ENCODE measurements around the gene SLC8A1.
A peak's percentile ranks its signal among the peaks of the same experiment; 100 is the strongest.

SLC8A1 gene

DNA sequence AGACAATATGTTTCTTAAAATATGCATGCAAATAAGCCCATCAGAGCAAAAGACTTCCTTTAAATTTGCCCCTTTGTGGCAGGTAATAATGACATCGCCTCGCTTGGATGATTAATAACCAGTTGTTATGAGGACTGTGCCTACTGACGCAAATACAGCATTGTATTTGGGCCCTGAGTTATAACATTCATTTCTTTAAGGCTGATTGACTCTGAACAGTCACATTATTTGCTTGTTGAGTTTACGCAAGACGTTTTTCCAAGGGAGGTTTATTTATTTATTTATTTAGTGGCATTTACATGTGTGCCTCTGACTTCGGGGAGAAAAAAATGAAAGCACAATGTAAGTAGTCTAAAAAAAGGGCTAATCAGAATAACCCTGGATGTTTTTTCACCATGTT lies 88.3 kb downstream of the SLC8A1 start:
- H3K27ac ChIP-seq (ENCODE audit: low read length) = peak overlapping the region; percentile 50
- H3K9me3 ChIP-seq (ENCODE audit: control insufficient read depth in 1 of 2, low read length in 2 of 2) = no peaks in the 10 kb centered on the region
- peaks cover 7 to 10% of the 10 kb centered on the region in 2 donors for H3K4me1 ChIP-seq (ENCODE audit: control insufficient read depth in 1 of 2, insufficient read depth in 2 of 2, low read length in 2 of 2)
- H3K27me3 ChIP-seq (ENCODE audit: low read depth, low read length) = no peaks in the 10 kb centered on the region
- no peaks in the 10 kb centered on the region for H3K36me3 ChIP-seq (ENCODE audit: control insufficient read depth in 1 of 2, insufficient read depth in 2 of 2, low read length in 2 of 2)
- peak overlapping the region in 1 of 2 donors; percentile 14 for H3K4me3 ChIP-seq (ENCODE audit: low read depth in 1 of 2, low read length in 2 of 2)

- H3K4me1 ChIP-seq (ENCODE audit: control insufficient read depth in 1 of 2, insufficient read depth in 2 of 2, low read length in 2 of 2) = peaks cover 7 to 14% of the 10 kb centered on the region in 2 donors
- no peaks in the 10 kb centered on the region for H3K36me3 ChIP-seq (ENCODE audit: control insufficient read depth in 1 of 2, insufficient read depth in 2 of 2, low read length in 2 of 2)
- no peaks in the 10 kb centered on the region for H3K27me3 ChIP-seq (ENCODE audit: low read depth, low read length)
- H3K9me3 ChIP-seq (ENCODE audit: control insufficient read depth in 1 of 2, low read length in 2 of 2) = no peaks in the 10 kb centered on the region
- peak overlapping the region; percentile 50 for H3K27ac ChIP-seq (ENCODE audit: low read length)
- H3K4me3 ChIP-seq (ENCODE audit: low read depth in 1 of 2, low read length in 2 of 2) = peak overlapping the region in 1 of 2 donors; percentile 14
Measured at GRCh38 chr2:40363231-40363630, 88.7 kb downstream of the SLC8A1 start.

DNA sequence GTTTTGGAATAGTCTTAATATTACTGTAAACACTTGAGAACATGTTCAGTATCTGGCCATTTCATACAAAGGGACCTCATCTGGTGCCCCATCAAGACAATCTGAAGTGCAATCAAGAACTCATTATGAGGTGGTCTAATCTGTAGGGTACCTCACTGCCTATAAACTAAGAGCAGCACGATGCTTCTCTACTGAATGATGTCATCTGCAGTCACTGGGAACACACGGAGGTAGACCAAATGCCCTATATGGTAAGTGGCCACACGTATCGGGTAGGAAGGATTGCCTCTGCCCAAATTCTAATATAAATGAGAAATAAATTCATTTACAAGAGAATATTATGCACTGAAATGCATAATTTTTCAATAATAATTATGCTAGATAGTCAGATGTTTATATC lies 90.4 kb downstream of the SLC8A1 start:
- Histone ChIP-seq H3K4me1 (ENCODE audit: control insufficient read depth in 1 of 2, insufficient read depth in 2 of 2, low read length in 2 of 2) (peaks cover 7 to 28% of the 10 kb centered on the region in 2 donors), H3K27me3 (ENCODE audit: low read depth, low read length) (no peaks in the 10 kb centered on the region), H3K4me3 (ENCODE audit: low read depth in 1 of 2, low read length in 2 of 2) (no peak overlapping the region), H3K36me3 (ENCODE audit: control insufficient read depth in 1 of 2, insufficient read depth in 2 of 2, low read length in 2 of 2) (no peaks in the 10 kb centered on the region), H3K27ac (ENCODE audit: low read length) (no peak overlapping the region), H3K9me3 (ENCODE audit: control insufficient read depth in 1 of 2, low read length in 2 of 2) (no peaks in the 10 kb centered on the region)

- Histone ChIP-seq H3K27me3 (ENCODE audit: low read depth, low read length) (no peaks in the 10 kb centered on the region), H3K4me3 (ENCODE audit: low read depth in 1 of 2, low read length in 2 of 2) (no peak overlapping the region), H3K27ac (ENCODE audit: low read length) (no peak overlapping the region), H3K36me3 (ENCODE audit: control insufficient read depth in 1 of 2, insufficient read depth in 2 of 2, low read length in 2 of 2) (no peaks in the 10 kb centered on the region), H3K9me3 (ENCODE audit: control insufficient read depth in 1 of 2, low read length in 2 of 2) (no peaks in the 10 kb centered on the region), H3K4me1 (ENCODE audit: control insufficient read depth in 1 of 2, insufficient read depth in 2 of 2, low read length in 2 of 2) (peaks cover 7 to 29% of the 10 kb centered on the region in 2 donors)
Measured at GRCh38 chr2:40360652-40361051, 91.2 kb downstream of the SLC8A1 start.

GRCh38 chr2:40359811-40360210 lies 92.1 kb downstream of the SLC8A1 start:
- Histone ChIP-seq H3K9me3 (ENCODE audit: control insufficient read depth in 1 of 2, low read length in 2 of 2) (no peaks in the 10 kb centered on the region), H3K4me1 (ENCODE audit: control insufficient read depth in 1 of 2, insufficient read depth in 2 of 2, low read length in 2 of 2) (peaks cover 7 to 34% of the 10 kb centered on the region in 2 donors)

GRCh38 chr2:40358783-40359182 lies 93.1 kb downstream of the SLC8A1 start:
- H3K27ac ChIP-seq (ENCODE audit: low read length) = no peak overlapping the region

More at GRCh38 chr2:40359811-40360210, 92.1 kb downstream of the SLC8A1 start:
- Histone ChIP-seq H3K27ac (ENCODE audit: low read length) (no peak overlapping the region), H3K36me3 (ENCODE audit: control insufficient read depth in 1 of 2, insufficient read depth in 2 of 2, low read length in 2 of 2) (no peaks in the 10 kb centered on the region), H3K4me3 (ENCODE audit: low read depth in 1 of 2, low read length in 2 of 2) (no peak overlapping the region), H3K27me3 (ENCODE audit: low read depth, low read length) (no peaks in the 10 kb centered on the region)

DNA sequence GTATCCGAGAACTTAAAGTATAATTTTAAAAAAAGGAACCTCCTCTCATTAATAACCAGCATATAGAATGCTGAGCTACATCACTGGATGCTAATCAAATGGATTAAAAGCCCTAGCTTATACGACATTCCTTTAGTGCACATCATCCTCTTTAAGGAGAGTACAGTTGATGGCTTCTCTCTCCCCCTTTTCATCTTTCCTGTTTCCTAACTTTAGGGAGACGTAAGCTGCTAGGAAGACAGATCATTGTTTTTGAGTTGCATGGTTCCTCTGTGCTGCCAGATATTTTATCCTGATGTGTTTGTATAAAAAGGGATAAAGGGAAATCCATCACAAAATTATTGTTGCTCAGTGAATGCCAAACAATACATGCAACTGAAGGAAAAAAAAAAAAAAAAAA lies 94.2 kb downstream of the SLC8A1 start:
- Histone ChIP-seq H3K27ac (ENCODE audit: low read length) (no peak overlapping the region), H3K27me3 (ENCODE audit: low read depth, low read length) (no peaks in the 10 kb centered on the region), H3K4me3 (ENCODE audit: low read depth in 1 of 2, low read length in 2 of 2) (no peak overlapping the region), H3K9me3 (ENCODE audit: control insufficient read depth in 1 of 2, low read length in 2 of 2) (no peaks in the 10 kb centered on the region), H3K36me3 (ENCODE audit: control insufficient read depth in 1 of 2, insufficient read depth in 2 of 2, low read length in 2 of 2) (no peaks in the 10 kb centered on the region), H3K4me1 (ENCODE audit: control insufficient read depth in 1 of 2, insufficient read depth in 2 of 2, low read length in 2 of 2) (peaks cover 6 to 49% of the 10 kb centered on the region in 2 donors)

More at GRCh38 chr2:40358783-40359182, 93.1 kb downstream of the SLC8A1 start:
- no peaks in the 10 kb centered on the region for H3K27me3 ChIP-seq (ENCODE audit: low read depth, low read length)
- no peaks in the 10 kb centered on the region for H3K9me3 ChIP-seq (ENCODE audit: control insufficient read depth in 1 of 2, low read length in 2 of 2)
- peaks cover 8 to 42% of the 10 kb centered on the region in 2 donors for H3K4me1 ChIP-seq (ENCODE audit: control insufficient read depth in 1 of 2, insufficient read depth in 2 of 2, low read length in 2 of 2)
- H3K4me3 ChIP-seq (ENCODE audit: low read depth in 1 of 2, low read length in 2 of 2) = no peak overlapping the region
- H3K36me3 ChIP-seq (ENCODE audit: control insufficient read depth in 1 of 2, insufficient read depth in 2 of 2, low read length in 2 of 2) = no peaks in the 10 kb centered on the region

DNA sequence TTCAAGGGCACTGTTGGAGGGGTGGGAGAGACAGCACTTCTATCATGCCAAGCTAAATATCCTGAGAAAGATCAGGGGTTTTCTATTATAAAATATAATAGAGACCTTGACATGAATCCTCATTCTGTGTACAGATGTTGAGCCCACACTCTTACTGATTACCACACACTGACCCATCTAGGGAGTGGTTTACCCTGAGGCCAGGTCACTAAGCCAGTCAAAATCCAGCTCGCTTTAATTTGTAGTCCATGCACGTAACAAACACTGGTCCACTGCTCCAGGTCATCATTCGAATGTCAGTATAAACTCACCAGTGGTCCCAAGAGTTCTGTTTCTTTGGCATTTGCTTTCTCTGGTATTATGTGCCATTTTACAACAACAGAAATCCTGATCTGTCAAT lies 96.4 kb downstream of the SLC8A1 start:
- H3K9me3 ChIP-seq (ENCODE audit: control insufficient read depth in 1 of 2, low read length in 2 of 2) = no peaks in the 10 kb centered on the region
- no peaks in the 10 kb centered on the region for H3K36me3 ChIP-seq (ENCODE audit: control insufficient read depth in 1 of 2, insufficient read depth in 2 of 2, low read length in 2 of 2)
- H3K4me3 ChIP-seq (ENCODE audit: low read depth in 1 of 2, low read length in 2 of 2) = no peak overlapping the region
- no peak overlapping the region for H3K27ac ChIP-seq (ENCODE audit: low read length)
- H3K4me1 ChIP-seq (ENCODE audit: control insufficient read depth in 1 of 2, insufficient read depth in 2 of 2, low read length in 2 of 2) = peaks cover 6 to 50% of the 10 kb centered on the region in 2 donors
- H3K27me3 ChIP-seq (ENCODE audit: low read depth, low read length) = no peaks in the 10 kb centered on the region

GRCh38 chr2:40353231-40353630 lies 98.7 kb downstream of the SLC8A1 start:
- Histone ChIP-seq H3K4me3 (ENCODE audit: low read depth in 1 of 2, low read length in 2 of 2) (no peak overlapping the region), H3K4me1 (ENCODE audit: control insufficient read depth in 1 of 2, insufficient read depth in 2 of 2, low read length in 2 of 2) (peaks cover 6 to 37% of the 10 kb centered on the region in 2 donors), H3K27ac (ENCODE audit: low read length) (peak overlapping the region; percentile 54), H3K36me3 (ENCODE audit: control insufficient read depth in 1 of 2, insufficient read depth in 2 of 2, low read length in 2 of 2) (no peaks in the 10 kb centered on the region), H3K27me3 (ENCODE audit: low read depth, low read length) (no peaks in the 10 kb centered on the region), H3K9me3 (ENCODE audit: control insufficient read depth in 1 of 2, low read length in 2 of 2) (no peaks in the 10 kb centered on the region)

GRCh38 chr2:40352703-40353099 lies 99.2 kb downstream of the SLC8A1 start:
- Histone ChIP-seq H3K9me3 (ENCODE audit: control insufficient read depth in 1 of 2, low read length in 2 of 2) (no peaks in the 10 kb centered on the region), H3K4me3 (ENCODE audit: low read depth in 1 of 2, low read length in 2 of 2) (no peak overlapping the region), H3K4me1 (ENCODE audit: control insufficient read depth in 1 of 2, insufficient read depth in 2 of 2, low read length in 2 of 2) (peaks cover 6 to 34% of the 10 kb centered on the region in 2 donors), H3K36me3 (ENCODE audit: control insufficient read depth in 1 of 2, insufficient read depth in 2 of 2, low read length in 2 of 2) (no peaks in the 10 kb centered on the region), H3K27me3 (ENCODE audit: low read depth, low read length) (no peaks in the 10 kb centered on the region), H3K27ac (ENCODE audit: low read length) (peak overlapping the region; percentile 54)

- H3K27ac ChIP-seq (ENCODE audit: low read length) = peak overlapping the region; percentile 54
- no peak overlapping the region for H3K4me3 ChIP-seq (ENCODE audit: low read depth in 1 of 2, low read length in 2 of 2)
- H3K36me3 ChIP-seq (ENCODE audit: control insufficient read depth in 1 of 2, insufficient read depth in 2 of 2, low read length in 2 of 2) = no peaks in the 10 kb centered on the region
- no peaks in the 10 kb centered on the region for H3K9me3 ChIP-seq (ENCODE audit: control insufficient read depth in 1 of 2, low read length in 2 of 2)
- no peaks in the 10 kb centered on the region for H3K27me3 ChIP-seq (ENCODE audit: low read depth, low read length)
- peaks cover 6 to 32% of the 10 kb centered on the region in 2 donors for H3K4me1 ChIP-seq (ENCODE audit: control insufficient read depth in 1 of 2, insufficient read depth in 2 of 2, low read length in 2 of 2)
Measured at GRCh38 chr2:40352041-40352702, 99.7 kb downstream of the SLC8A1 start.

DNA sequence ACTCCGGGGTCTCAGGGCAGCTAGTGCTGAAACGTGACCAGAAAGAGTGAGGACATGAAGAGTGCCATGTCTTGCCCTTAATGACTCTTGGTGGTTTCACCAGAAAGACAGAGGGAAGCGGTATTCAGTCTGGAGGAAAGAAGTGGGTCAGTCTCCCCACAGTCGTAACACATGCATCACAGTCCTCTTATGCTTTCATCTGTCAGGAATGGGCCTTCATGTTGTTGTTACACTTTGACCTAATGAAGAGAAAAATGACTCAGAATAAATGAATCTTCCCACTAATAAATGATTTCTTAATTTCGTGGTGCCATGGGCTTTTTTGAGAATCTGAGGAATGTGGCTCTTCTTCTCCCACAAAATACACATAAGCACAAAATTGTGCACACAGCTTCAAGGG lies 103.2 kb downstream of the SLC8A1 start:
- H3K36me3 ChIP-seq (ENCODE audit: control insufficient read depth in 1 of 2, insufficient read depth in 2 of 2, low read length in 2 of 2) = no peaks in the 10 kb centered on the region
- H3K4me1 ChIP-seq (ENCODE audit: control insufficient read depth in 1 of 2, insufficient read depth in 2 of 2, low read length in 2 of 2) = peaks cover 4 to 37% of the 10 kb centered on the region in 2 donors
- no peak overlapping the region for H3K27ac ChIP-seq (ENCODE audit: low read length)
- no peak overlapping the region for H3K4me3 ChIP-seq (ENCODE audit: low read depth in 1 of 2, low read length in 2 of 2)
- no peaks in the 10 kb centered on the region for H3K9me3 ChIP-seq (ENCODE audit: control insufficient read depth in 1 of 2, low read length in 2 of 2)
- no peaks in the 10 kb centered on the region for H3K27me3 ChIP-seq (ENCODE audit: low read depth, low read length)

Measured in muscle layer of duodenum (tissue), 2 donors.